Epithelial cell of esophagus (primary cell): Measurements from ENCODE around the gene GBP4.

Source experiments
- DNase-seq: peaks from one replicate; pipeline ENCODE4 v3.0.0; 2010; ENCODE audit warnings: low read depth
- H3K4me3 ChIP-seq: 2 replicates; pipeline ENCODE4 v1.5.1; 2011; ENCODE audit warnings: mild to moderate bottlenecking, low read length, control low read depth
- CTCF ChIP-seq: IDR thresholded peaks from 2 replicates; pipeline ENCODE4 v1.5.1; 2011; ENCODE audit warnings: low read depth, mild to moderate bottlenecking, low read length, control low read depth, inconsistent platforms; ENCODE audit not compliant: insufficient read depth; ENCODE audit errors: missing control alignments

Gene GBP4

DNA sequence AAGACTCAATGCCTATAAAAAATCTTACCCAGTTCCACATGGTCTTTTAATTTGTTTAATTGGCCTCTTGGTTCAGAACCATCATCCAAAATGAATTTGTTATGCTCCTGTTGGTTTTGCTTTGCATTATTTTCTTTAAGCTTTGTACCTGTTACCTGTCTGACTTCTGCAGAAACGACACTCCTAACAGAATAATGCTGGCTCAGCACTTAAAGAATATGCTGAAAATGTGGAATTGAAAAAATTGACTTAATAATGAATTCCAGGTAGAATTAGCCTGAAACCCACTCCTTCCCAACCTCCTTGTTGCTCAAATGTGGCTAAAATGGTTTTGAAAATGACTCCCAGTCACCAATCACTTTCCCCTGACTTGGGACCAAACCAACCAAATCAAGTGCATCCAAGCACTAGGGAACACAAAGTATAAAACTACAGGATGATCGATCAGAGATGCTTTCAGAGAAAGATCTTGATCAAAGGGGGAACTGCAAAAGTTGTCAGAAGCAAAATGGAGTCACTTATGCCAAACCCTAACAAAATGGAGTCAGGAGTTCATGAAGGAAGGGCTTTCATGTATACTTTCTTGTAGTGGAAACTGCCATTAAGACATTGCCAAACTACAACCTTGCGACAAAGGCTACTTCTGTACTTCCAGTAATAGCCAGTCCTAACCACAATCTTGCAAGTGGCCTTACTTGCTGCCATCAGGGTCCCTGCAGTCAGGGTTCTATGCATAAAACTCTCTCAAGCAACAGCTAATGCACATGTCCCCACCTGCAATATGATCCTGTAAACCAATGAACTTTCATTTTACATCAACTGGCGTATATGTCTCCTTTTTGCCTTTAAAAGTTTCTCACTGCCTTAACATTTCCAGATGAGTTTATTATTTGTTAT is 28.3 kb downstream of the GBP4 start:
- no peak overlapping the region for H3K4me3 ChIP-seq
- TF ChIP-seq CTCF, result no peak
- DNase-seq, result no peak

- TF ChIP-seq CTCF, result no peak
Observed at GRCh38 chr1:89169166-89169565, 29.6 kb downstream of the GBP4 start.

DNA sequence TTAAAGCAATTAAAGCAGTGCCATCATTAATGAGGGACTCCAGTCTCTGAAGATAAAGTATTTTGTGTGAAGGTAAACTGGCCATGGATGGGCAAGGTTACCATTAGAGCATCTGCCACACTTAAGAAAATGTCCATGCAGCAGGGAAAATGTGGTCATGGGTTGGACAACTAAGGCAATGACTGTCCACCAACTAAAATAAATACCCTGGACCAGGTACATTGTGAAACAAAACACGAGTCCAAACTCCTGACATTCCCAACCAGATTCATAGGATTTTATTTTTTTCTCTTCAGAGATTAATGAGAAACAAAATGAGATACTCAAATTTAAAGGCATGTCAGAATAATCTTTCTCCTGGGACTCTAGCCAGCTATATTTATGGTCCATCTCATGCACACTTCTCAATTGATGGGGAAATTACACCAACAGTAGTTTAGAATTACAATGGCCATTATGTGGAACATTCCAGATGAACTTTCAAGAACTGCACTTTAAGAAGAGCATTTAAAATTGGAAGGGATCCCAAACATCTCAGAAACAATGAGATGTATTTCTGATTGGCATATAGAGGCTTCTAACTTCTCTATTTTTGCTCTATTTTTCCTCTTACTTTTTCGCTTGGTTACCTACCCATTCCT is 31.0 kb downstream of the GBP4 start:
- no peak overlapping the region for H3K4me3 ChIP-seq
- TF ChIP-seq CTCF, result no peak
- DNase-seq, result no peak

More at GRCh38 chr1:89169166-89169565, 29.6 kb downstream of the GBP4 start:
- DNase-seq, result no peak
- H3K4me3 ChIP-seq, result no peak overlapping the region

- DNase-seq, result no peak
- TF ChIP-seq CTCF, result no peak
- H3K4me3 ChIP-seq, result no peak overlapping the region
Observed at GRCh38 chr1:89166705-89167104, 32.0 kb downstream of the GBP4 start.

- no peak for TF ChIP-seq CTCF
- H3K4me3 ChIP-seq, result no peak overlapping the region
- no peak for DNase-seq
Observed at GRCh38 chr1:89165811-89166210, 32.9 kb downstream of the GBP4 start.

GRCh38 chr1:89151047-89151446 is 47.7 kb downstream of the GBP4 start:
- no peak for DNase-seq
- no peak for TF ChIP-seq CTCF
- no peak overlapping the region for H3K4me3 ChIP-seq
